Fibroblast of lung (primary cell): ENCODE data around the gene METTL16.

Source experiments
- EZH2 ChIP-seq: IDR thresholded peaks from 2 replicates; pipeline ENCODE4 v1.5.1; 2012; ENCODE audit warnings: low read length, control low read depth, mild to moderate bottlenecking; ENCODE audit errors: missing control alignments
- TF ChIP-seq, protein P1 (sequence below), 2 donors: IDR thresholded peaks in 1 of 2; conservative IDR thresholded peaks in 1 of 2; 1 replicate in 1 of 2; 2 replicates in 1 of 2; pipeline ENCODE4 v1.5.1; 2011 to 2012; ENCODE audit warnings: low read length in 2 of 2, control low read depth in 1 of 2, inconsistent platforms in 1 of 2, low read depth in 1 of 2, mild to moderate bottlenecking in 1 of 2

- TF ChIP-seq, protein P1, sequence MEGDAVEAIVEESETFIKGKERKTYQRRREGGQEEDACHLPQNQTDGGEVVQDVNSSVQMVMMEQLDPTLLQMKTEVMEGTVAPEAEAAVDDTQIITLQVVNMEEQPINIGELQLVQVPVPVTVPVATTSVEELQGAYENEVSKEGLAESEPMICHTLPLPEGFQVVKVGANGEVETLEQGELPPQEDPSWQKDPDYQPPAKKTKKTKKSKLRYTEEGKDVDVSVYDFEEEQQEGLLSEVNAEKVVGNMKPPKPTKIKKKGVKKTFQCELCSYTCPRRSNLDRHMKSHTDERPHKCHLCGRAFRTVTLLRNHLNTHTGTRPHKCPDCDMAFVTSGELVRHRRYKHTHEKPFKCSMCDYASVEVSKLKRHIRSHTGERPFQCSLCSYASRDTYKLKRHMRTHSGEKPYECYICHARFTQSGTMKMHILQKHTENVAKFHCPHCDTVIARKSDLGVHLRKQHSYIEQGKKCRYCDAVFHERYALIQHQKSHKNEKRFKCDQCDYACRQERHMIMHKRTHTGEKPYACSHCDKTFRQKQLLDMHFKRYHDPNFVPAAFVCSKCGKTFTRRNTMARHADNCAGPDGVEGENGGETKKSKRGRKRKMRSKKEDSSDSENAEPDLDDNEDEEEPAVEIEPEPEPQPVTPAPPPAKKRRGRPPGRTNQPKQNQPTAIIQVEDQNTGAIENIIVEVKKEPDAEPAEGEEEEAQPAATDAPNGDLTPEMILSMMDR (conservative IDR thresholded peaks at IDR 0.05 in 1 of 2, IDR thresholded peaks at IDR 0.05 in 1 of 2; ENCODE audit: low read depth in 1 of 2, low read length in 2 of 2): no peak
- TF ChIP-seq EZH2: no peak
These were observed 51.8 kb downstream of the METTL16 start for GRCh38 chr17:2459917-2460271.
